DMS114 treated with DMSO at 0.1 percent for 48 hours (cell line): Measurements from ENCODE around the gene EIF4G1.

Experiments
- DNase-seq: peaks from one replicate; lab custom pipeline; 2025; ENCODE audit not compliant: unreplicated experiment; lab: John Stamatoyannopoulos, UW

The EIF4G1 gene

DNA sequence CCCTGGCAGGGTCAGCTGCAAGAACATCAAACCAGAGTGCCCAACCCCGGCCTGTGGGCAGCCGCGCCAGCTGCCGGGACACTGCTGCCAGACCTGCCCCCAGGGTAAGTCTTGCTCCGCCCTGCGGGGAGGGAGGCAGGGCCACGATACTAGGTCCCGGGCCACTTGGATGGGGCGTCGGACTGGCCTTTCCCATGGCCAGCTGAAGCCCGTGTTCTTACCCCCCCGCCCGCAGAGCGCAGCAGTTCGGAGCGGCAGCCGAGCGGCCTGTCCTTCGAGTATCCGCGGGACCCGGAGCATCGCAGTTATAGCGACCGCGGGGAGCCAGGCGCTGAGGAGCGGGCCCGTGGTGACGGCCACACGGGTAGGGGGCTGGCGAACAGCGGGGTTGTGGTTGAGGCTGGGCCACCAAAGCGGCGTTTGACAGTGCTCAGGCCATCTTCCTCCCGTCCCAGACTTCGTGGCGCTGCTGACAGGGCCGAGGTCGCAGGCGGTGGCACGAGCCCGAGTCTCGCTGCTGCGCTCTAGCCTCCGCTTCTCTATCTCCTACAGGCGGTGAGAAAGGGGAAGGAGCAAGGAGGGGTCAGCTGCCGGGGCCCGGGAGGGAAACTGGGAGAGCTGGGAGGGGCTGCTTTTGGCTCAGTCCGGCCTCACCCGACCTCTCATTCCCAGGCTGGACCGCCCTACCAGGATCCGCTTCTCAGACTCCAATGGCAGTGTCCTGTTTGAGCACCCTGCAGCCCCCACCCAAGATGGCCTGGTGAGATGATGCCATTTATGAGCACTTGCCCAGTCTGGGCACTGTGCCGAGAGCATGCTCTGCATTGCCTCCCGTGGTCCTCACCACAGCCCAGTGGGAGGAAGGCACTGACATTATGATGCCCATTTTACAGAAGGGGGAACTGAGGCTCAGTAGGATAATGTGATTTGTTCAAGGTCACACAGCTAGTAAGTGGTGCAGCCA is 67.1 kb downstream of the EIF4G1 start:
- no peak for DNase-seq

DNA sequence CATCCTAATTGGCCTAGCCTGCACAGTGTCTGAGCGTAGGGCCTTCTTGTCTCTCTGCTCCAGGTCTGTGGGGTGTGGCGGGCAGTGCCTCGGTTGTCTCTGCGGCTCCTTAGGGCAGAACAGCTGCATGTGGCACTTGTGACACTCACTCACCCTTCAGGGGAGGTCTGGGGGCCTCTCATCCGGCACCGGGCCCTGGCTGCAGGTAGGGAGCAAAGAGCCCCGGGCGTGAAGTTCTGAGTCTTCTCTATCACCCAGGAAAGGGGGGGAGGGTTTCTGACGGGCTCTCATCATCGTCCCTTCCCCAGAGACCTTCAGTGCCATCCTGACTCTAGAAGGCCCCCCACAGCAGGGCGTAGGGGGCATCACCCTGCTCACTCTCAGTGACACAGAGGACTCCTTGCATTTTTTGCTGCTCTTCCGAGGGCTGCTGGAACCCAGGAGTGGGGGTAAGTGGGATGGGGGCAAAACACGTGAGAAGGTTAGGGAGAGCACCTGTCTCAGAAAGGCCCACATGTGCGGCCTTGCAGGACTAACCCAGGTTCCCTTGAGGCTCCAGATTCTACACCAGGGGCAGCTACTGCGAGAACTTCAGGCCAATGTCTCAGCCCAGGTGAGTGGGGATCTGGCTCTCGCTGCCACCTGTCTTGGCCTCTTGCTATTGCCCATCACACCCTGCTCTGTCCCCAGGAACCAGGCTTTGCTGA is 68.1 kb downstream of the EIF4G1 start:
- DNase-seq, result no peak

DNA sequence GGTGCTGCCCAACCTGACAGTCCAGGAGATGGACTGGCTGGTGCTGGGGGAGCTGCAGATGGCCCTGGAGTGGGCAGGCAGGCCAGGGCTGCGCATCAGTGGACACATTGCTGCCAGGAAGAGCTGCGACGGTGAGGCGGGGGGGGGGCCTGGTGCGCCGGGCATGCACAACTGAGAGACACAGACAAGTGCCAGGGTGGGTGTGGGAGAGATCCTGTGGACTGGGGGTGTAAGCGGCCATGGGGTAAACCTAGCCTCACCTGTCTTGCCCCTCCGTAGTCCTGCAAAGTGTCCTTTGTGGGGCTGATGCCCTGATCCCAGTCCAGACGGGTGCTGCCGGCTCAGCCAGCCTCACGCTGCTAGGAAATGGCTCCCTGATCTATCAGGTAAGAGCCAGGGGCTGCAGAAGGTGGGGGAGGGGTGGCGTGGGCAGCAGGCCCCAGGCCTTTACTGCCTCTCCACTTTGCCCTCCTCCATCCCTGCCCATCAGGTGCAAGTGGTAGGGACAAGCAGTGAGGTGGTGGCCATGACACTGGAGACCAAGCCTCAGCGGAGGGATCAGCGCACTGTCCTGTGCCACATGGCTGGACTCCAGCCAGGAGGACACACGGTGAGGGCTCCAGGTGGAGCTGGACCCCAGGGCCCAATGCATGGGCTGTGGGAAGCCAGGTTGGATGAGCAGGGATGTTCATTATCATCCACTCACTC is 68.8 kb downstream of the EIF4G1 start:
- DNase-seq, result no peak

DNA sequence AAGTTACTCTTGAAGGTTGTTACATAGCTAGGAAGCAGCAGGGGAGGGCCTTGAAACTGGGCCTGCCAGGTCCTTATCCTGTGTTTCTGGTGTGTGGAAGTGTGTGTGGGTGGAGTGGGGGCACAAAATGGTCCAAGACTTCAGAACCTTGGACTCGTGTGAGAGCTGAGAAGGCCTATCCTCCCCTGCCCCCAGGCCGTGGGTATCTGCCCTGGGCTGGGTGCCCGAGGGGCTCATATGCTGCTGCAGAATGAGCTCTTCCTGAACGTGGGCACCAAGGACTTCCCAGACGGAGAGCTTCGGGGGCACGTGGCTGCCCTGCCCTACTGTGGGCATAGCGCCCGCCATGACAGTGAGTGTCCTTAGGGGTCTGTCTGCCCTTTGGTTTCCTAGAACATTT is 69.9 kb downstream of the EIF4G1 start:
- DNase-seq, result no peak
